Mesothelial cell of epicardium (in vitro differentiated cells): ENCODE results near the gene MPL. TPM values are rescaled to one million over a fixed set of nuclear protein-coding genes. Genes with fewer than 3 reads are reported as not detected.

Experiments
- DNase-seq, 2 experiments: peaks; one replicate each; pipeline ENCODE4 v3.0.0; 2021; ENCODE audit warnings: low spot score in 2 of 2; ENCODE audit not compliant: unreplicated experiment in 2 of 2
- H3K27ac Mint-ChIP-seq: 2 replicates; pipeline ENCODE4 v1.8.0; 2021; ENCODE audit warnings: mixed read lengths
- H3K27me3 Mint-ChIP-seq: 2 replicates; pipeline ENCODE4 v1.8.0; 2021; ENCODE audit warnings: low read depth, mixed read lengths
- H3K36me3 Mint-ChIP-seq: 2 replicates; pipeline ENCODE4 v1.8.0; 2021; ENCODE audit warnings: mixed read lengths
- H3K4me1 Mint-ChIP-seq: 2 replicates; pipeline ENCODE4 v1.8.0; 2021; ENCODE audit warnings: mixed read lengths
- H3K4me3 Mint-ChIP-seq: 2 replicates; pipeline ENCODE4 v1.8.0; 2021; ENCODE audit warnings: mild to moderate bottlenecking, moderate library complexity, mixed read lengths
- H3K9me3 Mint-ChIP-seq: 2 replicates; pipeline ENCODE4 v1.8.0; 2021; ENCODE audit warnings: mixed read lengths
- total RNA-seq: library from RNA; stranded (reverse); gene quantifications from 3 replicates; pipeline ENCODE4 v1.2.1, GENCODE V29; 2021
- TF ChIP-seq, protein P1 (sequence below): fragments of 200-600 bp; sonication (generic); IDR thresholded peaks from one replicate; pipeline ENCODE4 v1.5.0; 2021; ENCODE audit warnings: antibody characterized with exemption; ENCODE audit not compliant: unreplicated experiment

MPL gene
- total RNA-seq, 1 donor from 2014 or later = not detected

DNA sequence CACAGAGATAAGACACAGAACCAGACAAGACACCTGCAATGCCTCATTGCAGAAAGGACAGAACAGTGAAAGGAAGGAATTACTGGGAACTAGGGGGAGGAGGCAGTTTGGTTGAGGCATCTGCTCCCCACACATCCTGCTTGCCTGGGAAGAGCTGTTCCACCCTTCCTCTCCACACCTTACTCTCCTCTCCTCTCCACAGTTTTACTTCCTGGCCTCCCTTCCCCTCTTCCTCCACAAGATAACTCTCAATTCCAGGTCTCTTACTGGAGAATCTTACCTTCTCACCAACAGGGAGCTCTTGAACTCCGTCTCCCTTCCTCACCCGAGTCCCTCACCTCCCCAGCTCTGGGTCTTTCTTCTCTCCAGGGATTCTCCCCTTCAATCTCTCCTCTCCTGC is 28.1 kb downstream of the MPL start:
- Mint-ChIP-seq H3K36me3 (peaks cover 22% of the 10 kb centered on the region), H3K9me3 (no peaks in the 10 kb centered on the region), H3K27me3 (no peaks in the 10 kb centered on the region), H3K4me1 (peaks cover 38% of the 10 kb centered on the region), H3K27ac (peak overlapping the region; percentile 82), H3K4me3 (peak overlapping the region; percentile 76)
- DNase-seq = no peak
- TF ChIP-seq, protein P1, sequence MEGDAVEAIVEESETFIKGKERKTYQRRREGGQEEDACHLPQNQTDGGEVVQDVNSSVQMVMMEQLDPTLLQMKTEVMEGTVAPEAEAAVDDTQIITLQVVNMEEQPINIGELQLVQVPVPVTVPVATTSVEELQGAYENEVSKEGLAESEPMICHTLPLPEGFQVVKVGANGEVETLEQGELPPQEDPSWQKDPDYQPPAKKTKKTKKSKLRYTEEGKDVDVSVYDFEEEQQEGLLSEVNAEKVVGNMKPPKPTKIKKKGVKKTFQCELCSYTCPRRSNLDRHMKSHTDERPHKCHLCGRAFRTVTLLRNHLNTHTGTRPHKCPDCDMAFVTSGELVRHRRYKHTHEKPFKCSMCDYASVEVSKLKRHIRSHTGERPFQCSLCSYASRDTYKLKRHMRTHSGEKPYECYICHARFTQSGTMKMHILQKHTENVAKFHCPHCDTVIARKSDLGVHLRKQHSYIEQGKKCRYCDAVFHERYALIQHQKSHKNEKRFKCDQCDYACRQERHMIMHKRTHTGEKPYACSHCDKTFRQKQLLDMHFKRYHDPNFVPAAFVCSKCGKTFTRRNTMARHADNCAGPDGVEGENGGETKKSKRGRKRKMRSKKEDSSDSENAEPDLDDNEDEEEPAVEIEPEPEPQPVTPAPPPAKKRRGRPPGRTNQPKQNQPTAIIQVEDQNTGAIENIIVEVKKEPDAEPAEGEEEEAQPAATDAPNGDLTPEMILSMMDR = no peak

DNA sequence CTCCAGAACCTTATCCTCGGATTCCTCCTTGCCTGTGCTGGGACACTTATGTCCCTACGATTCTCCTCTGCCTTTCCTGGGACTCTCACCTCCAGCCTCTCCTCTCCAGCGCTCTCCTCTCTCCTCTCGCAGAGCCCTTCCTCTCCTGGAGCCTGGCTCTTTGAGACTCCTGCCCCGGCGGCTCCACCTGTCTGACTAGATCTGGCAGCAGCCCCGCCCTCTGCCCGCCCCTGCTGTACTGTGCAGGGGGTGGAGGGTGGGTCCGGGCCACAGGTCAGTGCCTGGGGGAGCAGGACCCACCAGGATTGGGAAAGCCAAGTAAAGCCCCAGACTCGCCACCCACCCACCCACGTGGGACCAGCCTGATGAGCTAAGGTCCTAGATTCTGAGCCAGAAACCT is 28.6 kb downstream of the MPL start:
- no peaks in the 10 kb centered on the region for H3K27me3 Mint-ChIP-seq
- H3K27ac Mint-ChIP-seq = peak overlapping the region; percentile 82
- H3K9me3 Mint-ChIP-seq = no peaks in the 10 kb centered on the region
- TF ChIP-seq, protein P1 = no peak
- H3K4me3 Mint-ChIP-seq = peak overlapping the region; percentile 76
- peaks cover 34% of the 10 kb centered on the region for H3K4me1 Mint-ChIP-seq
- peak in 1 of 2 experiments; percentile 51 for DNase-seq
- H3K36me3 Mint-ChIP-seq = peaks cover 21% of the 10 kb centered on the region

DNA sequence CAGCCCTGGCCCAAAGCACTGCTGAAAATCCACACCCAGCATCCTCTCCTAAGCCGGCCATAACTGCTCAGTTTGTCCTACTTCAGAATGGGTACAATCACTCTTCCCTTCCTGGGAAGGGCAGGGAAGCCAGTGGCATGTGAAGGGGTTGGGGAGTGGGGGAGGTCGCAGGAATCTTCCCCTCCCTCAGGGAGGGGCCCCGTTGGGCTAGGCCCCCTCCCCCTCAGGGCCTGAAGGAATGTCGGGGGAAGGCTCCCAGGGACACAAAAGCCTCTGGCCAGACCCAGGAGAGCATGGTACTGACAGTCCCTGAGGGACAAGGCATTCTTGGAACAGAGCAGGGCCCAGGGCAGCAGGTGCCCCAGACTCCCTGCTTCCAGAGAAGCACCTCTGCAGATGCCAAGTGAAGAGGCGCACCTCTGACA is 29.0 kb downstream of the MPL start:
- Mint-ChIP-seq H3K27ac (peak overlapping the region; percentile 89), H3K4me1 (peaks cover 29% of the 10 kb centered on the region)
- DNase-seq = no peak

DNA sequence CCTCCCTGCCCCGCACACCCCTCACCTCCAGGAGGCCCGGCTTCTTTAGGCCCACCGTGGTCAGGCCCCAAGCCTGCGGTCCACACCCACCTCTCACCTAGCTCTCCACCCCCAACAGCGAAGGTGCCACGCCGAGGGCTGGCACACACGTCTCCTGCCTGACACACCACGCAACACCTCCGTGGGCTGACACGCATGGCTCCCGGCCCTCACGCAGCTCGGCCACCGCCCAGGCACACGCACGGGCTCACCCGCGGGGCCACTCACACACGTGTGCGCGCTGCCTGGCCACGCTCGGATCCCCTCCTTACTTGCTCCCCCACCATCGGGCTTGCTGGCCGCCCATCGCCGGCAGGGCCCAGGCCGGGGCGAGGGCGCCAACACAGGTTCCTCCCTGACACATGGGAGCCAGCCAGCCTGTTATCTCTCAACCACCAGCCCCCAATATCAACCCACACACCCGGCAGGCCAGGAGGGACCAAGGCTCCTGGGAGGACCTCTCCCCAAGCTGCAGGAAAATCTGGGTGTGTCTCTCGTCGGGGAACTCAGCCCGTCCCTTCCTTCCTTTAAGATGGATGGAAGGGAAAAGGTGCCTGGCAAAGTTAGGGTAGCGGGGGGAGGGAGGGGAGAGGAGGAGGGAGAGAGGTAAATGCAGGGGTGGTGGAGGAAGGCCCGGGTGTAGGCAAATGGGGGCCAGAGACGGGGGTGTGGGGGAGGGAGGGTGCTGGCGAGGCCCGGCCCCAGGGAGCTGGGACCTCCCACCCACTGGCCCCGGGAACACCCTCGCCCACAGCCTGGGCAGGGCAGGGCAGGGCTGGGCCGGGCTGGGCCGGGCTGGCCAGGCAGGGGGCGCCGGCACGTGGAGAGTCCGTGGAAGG is 29.6 kb downstream of the MPL start:
- Mint-ChIP-seq H3K4me3 (peak overlapping the region; percentile 76), H3K27me3 (no peaks in the 10 kb centered on the region), H3K27ac (peak overlapping the region; percentile 89), H3K36me3 (peaks cover 11% of the 10 kb centered on the region), H3K4me1 (peaks cover 29% of the 10 kb centered on the region), H3K9me3 (no peaks in the 10 kb centered on the region)
- TF ChIP-seq, protein P1 = no peak
- DNase-seq = peak in 1 of 2 experiments; percentile 51

More for the DNA sequence above, 29.0 kb downstream of the MPL start:
- peaks cover 17% of the 10 kb centered on the region for H3K36me3 Mint-ChIP-seq
- peak overlapping the region; percentile 76 for H3K4me3 Mint-ChIP-seq
- no peaks in the 10 kb centered on the region for H3K27me3 Mint-ChIP-seq
- H3K9me3 Mint-ChIP-seq = no peaks in the 10 kb centered on the region
- TF ChIP-seq, protein P1 = no peak

DNA sequence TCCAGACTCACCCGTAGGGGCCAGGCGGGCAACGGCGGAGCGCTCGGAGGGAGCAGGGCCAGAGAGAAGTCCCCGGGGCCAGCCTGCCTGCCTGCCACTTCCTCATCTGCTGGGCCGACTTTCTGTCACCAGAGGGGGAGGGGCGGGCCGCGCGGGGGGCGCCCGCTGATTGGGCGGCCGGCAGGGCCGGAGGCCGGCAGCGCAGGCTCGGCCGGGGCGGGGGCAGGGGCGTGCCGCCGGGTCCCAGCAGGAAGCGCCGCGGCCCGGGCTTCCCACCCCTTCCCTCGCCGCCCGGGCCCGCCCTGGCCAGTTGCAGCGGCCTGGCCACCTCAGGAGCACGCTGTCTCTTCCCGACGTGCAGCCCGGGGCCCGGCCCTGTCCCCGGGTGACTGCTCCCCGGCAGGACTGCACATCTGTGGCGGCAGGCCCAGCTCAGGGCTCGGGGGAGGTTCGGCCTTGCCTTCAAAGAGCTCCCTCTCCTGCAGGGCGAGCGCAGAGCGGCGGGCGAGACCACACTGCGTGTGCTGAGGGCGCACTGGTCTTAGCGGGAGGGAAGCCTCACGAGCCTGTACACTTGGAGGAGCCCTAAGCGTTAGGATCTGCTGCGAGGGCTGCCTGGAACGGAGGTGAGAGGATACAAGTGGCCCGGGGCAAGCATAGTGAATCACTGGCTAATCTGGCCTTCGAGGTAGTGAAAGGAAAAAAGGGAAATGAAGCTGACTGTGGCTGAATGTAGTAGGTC is 30.5 kb downstream of the MPL start, which contains the start of gene ELOVL1:
TSS of gene ELOVL1 (minus strand) at position 108 of the 742 bp plus-strand sequence. CDS start 2,402 bp downstream, outside the sequence.
- Mint-ChIP-seq H3K36me3 (peaks cover 9% of the 10 kb centered on the region), H3K27ac (peak within 1 kb of the TSS; percentile 89), H3K4me1 (peaks cover 29% of the 10 kb centered on the region), H3K27me3 (no peaks in the 10 kb centered on the region), H3K4me3 (peak within 1 kb of the TSS; percentile 76), H3K9me3 (no peaks in the 10 kb centered on the region)
- TF ChIP-seq, protein P1 = no peak
- peak; percentile 73 to 79 for DNase-seq
